GM12891 (cell line): ENCODE results near the gene ELOVL6.

Source experiments
- PAX5 ChIP-seq: IDR thresholded peaks from 2 replicates; pipeline ENCODE4 v1.6.1; 2011; ENCODE audit warnings: low read length, moderate library complexity, mild to moderate bottlenecking; ENCODE audit not compliant: insufficient read depth, severe bottlenecking
- POLR2A ChIP-seq: IDR thresholded peaks from 2 replicates; pipeline ENCODE4 v1.6.1; 2011; ENCODE audit warnings: low read depth, low read length, control low read depth
- POLR2AphosphoS5 ChIP-seq: IDR thresholded peaks from 2 replicates; pipeline ENCODE4 v1.6.1; 2011; ENCODE audit warnings: low read depth, low read length, control low read depth
- SPI1 ChIP-seq: IDR thresholded peaks from 2 replicates; pipeline ENCODE4 v1.6.1; 2011; ENCODE audit warnings: low read depth, low read length, control low read depth
- TAF1 ChIP-seq: IDR thresholded peaks from 2 replicates; pipeline ENCODE4 v1.6.1; 2011; ENCODE audit warnings: low read depth, low read length, control low read depth

GRCh38 chr4:110152386-110152785 is 46.0 kb downstream of the ELOVL6 start:
- TF ChIP-seq POLR2A (no peak), POLR2AphosphoS5 (no peak), TAF1 (no peak), SPI1 (no peak), PAX5 (no peak)
